Measurements from ENCODE around the gene GPS1. TPM values are rescaled to one million over a fixed set of nuclear protein-coding genes. Genes with fewer than 3 reads are reported as not detected.
A peak's percentile ranks its signal among the peaks of the same experiment; 100 is the strongest.

Gene GPS1
- total and polyA plus RNA-seq, 10 of the 15 experiments (the other 5 are each of a cell fraction or from before 2014, with no cell fraction given) = 2.2 to 146 (median 77.7) TPM

GRCh38 chr17:82097919-82098168, 46.1 kb downstream of the GPS1 start (continued):
- TF ChIP-seq SMAD1 (IDR thresholded peaks at IDR 0.05; ENCODE audit: low read depth, partially characterized antibody) (no peak), ZNF207 (IDR thresholded peaks at IDR 0.05; ENCODE audit: borderline replicate concordance) (peak; percentile 83), CREB1 (IDR thresholded peaks at IDR 0.05; ENCODE audit: low read depth) (no peak), ESRRA (IDR thresholded peaks at IDR 0.05; ENCODE audit: low read length) (no peak), ELK1 (IDR thresholded peaks at IDR 0.05; ENCODE audit: low read depth, low read length) (no peak), GABPA (IDR thresholded peaks at IDR 0.05; ENCODE audit: low read depth) (no peak), FOXM1 (IDR thresholded peaks at IDR 0.05; ENCODE audit: low read depth, low read length) (no peak), CUX1 (IDR thresholded peaks at IDR 0.05; ENCODE audit: insufficient replicate concordance, low read depth, low read length) (no peak), MXI1 (IDR thresholded peaks at IDR 0.05; ENCODE audit: low read depth, low read length) (no peak), MEF2B (IDR thresholded peaks at IDR 0.05; ENCODE audit: partially characterized antibody, poor library complexity, severe bottlenecking) (no peak), NFYB (IDR thresholded peaks at IDR 0.05; ENCODE audit: insufficient read depth, low read depth, low read length) (no peak), DPF2 (IDR thresholded peaks at IDR 0.05) (peak; percentile 3), PAX5 (IDR thresholded peaks at IDR 0.05; ENCODE audit: borderline replicate concordance, low read depth, low read length) (no peak), NR2C1 (IDR thresholded peaks at IDR 0.05) (0 out of 2 replicates have a peak, but pooled peaks have one; percentile 39), STAT3 (IDR thresholded peaks at IDR 0.05; ENCODE audit: low read depth, low read length) (no peak), PKNOX1 (IDR thresholded peaks at IDR 0.05) (no peak), NBN (IDR thresholded peaks at IDR 0.05) (no peak), ETV6 (conservative IDR thresholded peaks at IDR 0.05 in 1 of 2, IDR thresholded peaks at IDR 0.05 in 1 of 2; ENCODE audit: borderline replicate concordance in 1 of 2, low read depth in 1 of 2) (no peak), ZNF687 (IDR thresholded peaks at IDR 0.05) (peak; percentile 28; the same call in 1 of the 2 replicates), NFIC (IDR thresholded peaks at IDR 0.05; ENCODE audit: low read depth, low read length) (no peak), IRF4 (IDR thresholded peaks at IDR 0.05; ENCODE audit: low read depth, low read length) (no peak)
